ENCODE data around the gene LSM5. TPM values are rescaled to one million over a fixed set of nuclear protein-coding genes. Genes with fewer than 3 reads are reported as not detected.
"Not testable (repeated sequence)": the region's sequence is repeated elsewhere in the genome, so short reads cannot be mapped to it uniquely, and the experiment has no call there.

LSM5 gene
- polyA plus RNA-seq, 5 donors: 66.2 to 110 (median 82.8) TPM

DNA sequence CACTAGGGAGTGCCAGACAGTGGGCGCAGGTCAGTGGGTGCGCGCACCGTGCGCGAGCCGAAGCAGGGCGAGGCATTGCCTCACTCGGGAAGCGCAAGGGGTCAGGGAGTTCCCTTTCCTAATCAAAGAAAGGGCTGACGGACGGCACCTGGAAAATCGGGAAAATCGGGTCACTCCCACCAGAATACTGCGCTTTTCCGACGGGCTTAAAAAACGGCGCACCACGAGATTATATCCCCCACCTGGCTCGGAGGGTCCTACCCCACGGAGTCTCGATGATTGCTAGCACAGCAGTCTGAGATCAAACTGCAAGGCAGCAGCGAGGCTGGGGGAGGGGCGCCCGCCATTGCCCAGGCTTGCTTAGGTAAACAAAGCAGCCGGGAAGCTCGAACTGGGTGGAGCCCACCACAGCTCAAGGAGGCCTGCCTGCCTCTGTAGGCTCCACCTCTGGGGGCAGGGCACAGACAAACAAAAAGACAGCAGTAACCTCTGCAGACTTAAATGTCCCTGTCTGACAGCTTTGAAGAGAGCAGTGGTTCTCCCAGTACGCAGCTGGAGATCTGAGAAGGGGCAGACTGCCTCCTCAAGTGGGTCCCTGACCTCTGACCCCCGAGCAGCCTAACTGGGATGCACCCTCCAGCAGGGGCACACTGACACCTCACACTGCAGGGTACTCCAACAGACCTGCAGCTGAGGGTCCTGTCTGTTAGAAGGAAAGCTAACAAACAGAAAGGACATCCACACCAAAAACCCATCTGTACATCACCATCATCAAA lies 25.4 kb downstream of the LSM5 start:
- DNase-seq: not testable (repeated sequence)

DNA sequence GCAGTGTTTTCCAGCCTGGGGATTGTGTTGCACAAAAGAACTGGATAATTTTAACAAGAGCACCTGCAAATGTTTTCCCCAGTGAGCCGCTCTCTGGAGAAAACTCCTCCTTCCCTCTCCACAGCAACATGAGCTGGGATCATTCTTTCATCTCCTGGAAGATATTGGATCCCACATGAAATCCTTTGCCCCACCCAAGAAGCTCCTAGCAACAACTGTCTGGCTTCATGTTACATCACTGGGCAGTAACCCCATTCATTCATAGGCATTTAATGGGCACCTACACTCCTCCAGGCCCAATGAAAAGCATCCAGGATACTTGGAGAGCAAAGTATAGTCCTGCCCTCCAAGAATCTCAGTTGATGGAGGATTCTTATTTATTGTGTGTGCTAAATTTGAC lies 27.2 kb downstream of the LSM5 start:
- no peak for DNase-seq

- no peak for DNase-seq
Observed at GRCh38 chr7:32462451-32462850, 27.7 kb downstream of the LSM5 start.

DNA sequence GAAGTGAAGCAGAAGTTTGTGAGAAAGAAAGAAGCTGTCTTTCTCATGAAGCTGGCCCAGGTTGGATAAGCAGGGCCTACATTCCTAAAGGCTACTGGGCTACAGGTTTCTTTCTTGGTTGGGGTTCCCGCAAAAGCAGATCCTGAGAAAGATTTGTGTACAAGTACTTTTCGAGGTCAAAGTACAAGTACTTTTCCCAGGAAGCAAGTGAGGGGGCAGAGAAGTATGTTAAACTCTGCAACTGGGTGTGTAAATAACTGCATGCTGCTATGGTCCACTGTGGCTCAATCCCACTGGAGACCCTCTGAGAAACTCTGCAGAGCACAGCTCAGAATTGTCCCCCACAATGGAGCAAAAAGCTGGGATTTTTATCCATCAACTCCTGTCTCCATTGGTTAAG lies 28.7 kb downstream of the LSM5 start:
- no peak for DNase-seq

DNA sequence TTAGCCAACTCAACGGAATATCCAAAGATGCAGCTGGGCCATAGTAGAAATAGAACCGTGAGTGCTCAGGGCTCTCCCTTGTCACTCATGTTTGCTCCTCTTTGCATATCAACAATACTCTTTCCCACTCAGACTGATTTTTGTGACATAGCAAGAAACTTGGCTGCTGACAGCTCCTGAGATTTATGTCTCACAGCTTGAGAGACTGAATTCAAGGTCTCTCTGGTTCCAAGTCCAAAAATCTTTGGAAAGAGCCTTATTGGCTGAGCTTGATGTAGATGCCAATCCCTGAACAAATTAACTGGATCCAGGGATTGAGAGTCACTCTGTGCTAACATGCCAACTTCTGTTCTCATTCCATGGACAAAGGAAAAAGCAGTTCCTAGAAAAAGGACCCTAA lies 30.4 kb downstream of the LSM5 start:
- DNase-seq: no peak

DNA sequence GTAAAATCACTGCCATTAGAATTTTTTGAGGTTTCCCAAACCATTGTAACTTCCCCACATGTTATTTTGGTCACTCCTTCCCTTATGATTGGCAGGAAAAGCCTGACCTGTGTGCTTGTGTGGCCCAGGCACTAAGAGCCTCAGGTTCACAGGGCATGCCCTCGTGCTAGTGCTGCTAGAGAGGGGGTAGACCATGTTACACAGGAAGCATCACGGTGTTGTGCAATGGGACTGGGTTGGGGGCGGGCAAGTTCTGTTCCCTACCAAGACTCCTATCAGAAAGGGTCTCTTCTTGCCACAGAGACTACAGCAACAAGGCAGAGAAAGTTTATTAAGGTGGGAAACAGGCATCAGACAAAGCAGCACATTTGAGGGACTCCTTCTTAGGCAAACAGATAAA lies 32.2 kb downstream of the LSM5 start:
- no peak for DNase-seq

DNA sequence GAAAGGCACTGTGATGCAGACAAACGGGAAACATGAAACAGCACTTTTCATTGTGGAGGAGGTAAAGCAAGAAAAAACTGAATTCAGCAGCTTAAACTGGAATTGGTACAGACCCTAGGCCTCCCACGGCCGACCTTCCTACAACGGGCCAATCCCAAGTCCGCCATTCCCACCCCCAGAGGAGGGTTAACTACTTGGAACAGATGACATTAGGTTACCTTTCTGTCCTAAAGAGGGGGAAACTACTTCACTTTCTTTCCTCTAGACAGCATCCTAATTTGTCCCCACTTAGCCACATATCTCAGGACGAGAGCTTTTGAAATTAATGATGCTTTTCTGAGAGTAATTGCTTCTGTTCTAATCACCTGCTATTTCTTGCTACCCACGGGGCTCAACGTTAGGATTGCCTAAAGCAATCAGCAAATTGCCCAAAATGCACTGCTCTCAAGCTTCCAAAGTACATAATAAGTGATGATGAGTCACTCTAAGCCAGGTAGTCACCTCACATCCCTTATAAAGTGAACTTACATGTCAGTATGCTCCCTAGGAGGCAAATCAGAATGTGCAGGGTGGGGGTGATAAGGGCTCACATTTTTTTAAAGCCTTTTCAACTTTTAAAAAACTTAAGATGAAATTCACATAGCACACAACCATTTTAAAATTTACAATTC lies 36.7 kb downstream of the LSM5 start:
- no peak for DNase-seq

DNA sequence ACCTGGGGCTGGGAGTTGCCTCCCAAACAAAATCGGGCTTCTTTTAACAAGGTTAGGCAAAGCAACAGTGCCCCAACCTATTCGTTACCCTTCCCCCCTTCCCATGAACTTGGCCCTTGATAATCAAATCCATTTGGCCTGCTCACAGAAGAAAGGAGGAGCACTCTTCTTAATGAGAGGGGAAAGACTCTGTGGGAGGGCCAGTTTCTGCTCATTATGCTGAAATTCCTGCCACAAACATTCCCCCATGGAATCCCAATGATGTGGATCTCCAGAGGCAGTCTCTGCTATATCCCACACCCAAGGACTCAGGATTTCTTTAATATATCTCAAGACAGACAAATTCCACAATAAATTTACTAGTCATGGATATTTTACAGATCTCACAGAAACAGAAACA lies 43.0 kb downstream of the LSM5 start:
- DNase-seq: no peak

GRCh38 chr7:32436146-32436928 lies 53.8 kb downstream of the LSM5 start:
- no peak for DNase-seq

Other genes starting within 250 kb of the LSM5 start
- 10 to 100 TPM; 21.6 to 32.6 (median 30.7) TPM for gene AVL9, start 5.1 kb upstream of the LSM5 start, polyA plus RNA-seq (ENCODE audit: insufficient read depth in 1 of 5, insufficient read length in 5 of 5, low replicate concordance in 1 of 5)

Measured in right lung (tissue), 5 donors.